ENCODE results near the gene UNC45A. TPM values are rescaled to one million over a fixed set of nuclear protein-coding genes. Genes with fewer than 3 reads are reported as not detected.
A peak's percentile ranks its signal among the peaks of the same experiment; 100 is the strongest.

The UNC45A gene
- total and polyA plus RNA-seq, 2 of the 8 experiments (the other 6 are each of a cell fraction or from before 2014, with no cell fraction given): 74.1 to 84.2 TPM

- 0 out of 2 replicates have a peak, but pooled peaks have one; percentile 31 for TF ChIP-seq RBBP5 (IDR thresholded peaks at IDR 0.05; ENCODE audit: borderline replicate concordance, low read depth, low read length)
- TF ChIP-seq TAF1 (IDR thresholded peaks at IDR 0.05; ENCODE audit: low read depth, low read length): peak; percentile 52; the same call in 1 of the 2 replicates
- peak; percentile 24 for TF ChIP-seq TAF7 (optimal IDR thresholded peaks at IDR 0.05; ENCODE audit: borderline replicate concordance, low read depth, low read length)
- TF ChIP-seq SIN3A (conservative IDR thresholded peaks at IDR 0.05 in 1 of 2, IDR thresholded peaks at IDR 0.05 in 1 of 2; ENCODE audit: low read depth in 1 of 2, low read length in 2 of 2): peak in 1 of 2 experiments; percentile 70; a peak in 1 of 4 replicates
- TF ChIP-seq SAP30 (IDR thresholded peaks at IDR 0.05; ENCODE audit: insufficient read depth, insufficient replicate concordance, low read length): no peak
- peak; percentile 20 for TF ChIP-seq E2F6 (IDR thresholded peaks at IDR 0.05)
- TF ChIP-seq CEBPB (IDR thresholded peaks at IDR 0.05; ENCODE audit: low read depth, low read length): no peak
- TF ChIP-seq ASH2L (IDR thresholded peaks at IDR 0.05; ENCODE audit: low read length): peak; percentile 74
Observed at GRCh38 chr15:90934949-90935751, at the start of gene UNC45A (continued).
